H1 (cell line): ENCODE data around the gene RUFY3.

Experiments
- ASH2L ChIP-seq: fragments of 200-600, 300-600 bp; sonication (generic); IDR thresholded peaks from one replicate; pipeline ENCODE4 v1.7.1; 2017; ENCODE audit warnings: low read length
- CBX8 ChIP-seq: fragments of 300-800, 300-1000 bp; sonication (generic); IDR thresholded peaks from 2 replicates; pipeline ENCODE4 v1.7.1; 2016; ENCODE audit warnings: low read depth, low read length, borderline replicate concordance
- CREB1 ChIP-seq: IDR thresholded peaks from 2 replicates; pipeline ENCODE4 v1.6.1; 2012; ENCODE audit warnings: inconsistent platforms
- EP300 ChIP-seq, 2 experiments: IDR thresholded peaks; 1 replicate in 1 of 2; 2 replicates in 1 of 2; pipeline ENCODE4 v1.6.1; 2011 to 2012; ENCODE audit warnings: low read depth in 2 of 2, low read length in 2 of 2, mild to moderate bottlenecking in 2 of 2, borderline replicate concordance in 1 of 2, inconsistent platforms in 1 of 2, moderate library complexity in 1 of 2
- POLR2A ChIP-seq, 2 experiments: IDR thresholded peaks; 1 replicate in 1 of 2; 2 replicates in 1 of 2; pipeline ENCODE4 v1.6.1; 2011; ENCODE audit warnings: low read depth in 2 of 2, low read length in 2 of 2, mild to moderate bottlenecking in 2 of 2; ENCODE audit errors: control extremely low read depth in 1 of 2
- RXRA ChIP-seq: IDR thresholded peaks from 2 replicates; pipeline ENCODE4 v1.6.1; 2011; ENCODE audit warnings: low read depth, mild to moderate bottlenecking, low read length, moderate library complexity; ENCODE audit not compliant: insufficient read depth
- SIN3A ChIP-seq, 2 experiments: IDR thresholded peaks in 1 of 2; conservative IDR thresholded peaks in 1 of 2; 2 replicates each; pipeline ENCODE4 v1.6.1; 2011 to 2012; ENCODE audit warnings: low read length in 2 of 2, improper control_type of control experiment in 1 of 2, low read depth in 1 of 2, mild to moderate bottlenecking in 1 of 2
- SP1 ChIP-seq: IDR thresholded peaks from 2 replicates; pipeline ENCODE4 v1.6.1; 2011; ENCODE audit warnings: low read depth, low read length
- TF ChIP-seq, protein P1 (sequence below), 3 experiments: IDR thresholded peaks; 1 replicate in 2 of 3; 2 replicates in 1 of 3; pipeline versions ENCODE4 v1.5.1 to v1.6.1; 2011; ENCODE audit warnings: low read length in 3 of 3, mild to moderate bottlenecking in 3 of 3, inconsistent platforms in 2 of 3, low read depth in 1 of 3, moderate library complexity in 1 of 3; ENCODE audit not compliant: insufficient read depth in 1 of 3; ENCODE audit errors: control extremely low read depth in 1 of 3

DNA sequence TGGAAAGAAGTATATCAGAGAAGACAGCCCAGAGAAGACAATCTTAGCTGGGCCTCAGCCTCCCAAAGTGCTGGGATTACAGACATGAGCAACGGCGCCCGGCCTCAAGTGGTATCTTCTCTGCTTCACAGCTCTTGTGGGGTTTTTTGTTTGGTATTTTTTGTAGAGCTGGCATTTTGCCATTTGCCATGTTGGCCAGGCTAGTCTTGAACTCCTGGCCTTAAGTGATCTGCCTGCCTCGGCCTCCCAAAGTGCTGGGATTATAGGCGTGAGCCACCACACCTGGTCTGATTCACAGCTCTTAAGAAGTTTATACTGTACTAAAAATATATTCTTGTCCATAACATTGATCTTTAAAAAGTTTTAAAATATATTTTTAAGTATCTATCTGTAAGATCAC is 21.1 kb upstream of the RUFY3 start:
- no peak for TF ChIP-seq CBX8
- TF ChIP-seq POLR2A (IDR thresholded peaks at IDR 0.05; ENCODE audit: control extremely low read depth in 1 of 2, low read depth in 2 of 2, low read length in 2 of 2) = no peak
- TF ChIP-seq, protein P1, sequence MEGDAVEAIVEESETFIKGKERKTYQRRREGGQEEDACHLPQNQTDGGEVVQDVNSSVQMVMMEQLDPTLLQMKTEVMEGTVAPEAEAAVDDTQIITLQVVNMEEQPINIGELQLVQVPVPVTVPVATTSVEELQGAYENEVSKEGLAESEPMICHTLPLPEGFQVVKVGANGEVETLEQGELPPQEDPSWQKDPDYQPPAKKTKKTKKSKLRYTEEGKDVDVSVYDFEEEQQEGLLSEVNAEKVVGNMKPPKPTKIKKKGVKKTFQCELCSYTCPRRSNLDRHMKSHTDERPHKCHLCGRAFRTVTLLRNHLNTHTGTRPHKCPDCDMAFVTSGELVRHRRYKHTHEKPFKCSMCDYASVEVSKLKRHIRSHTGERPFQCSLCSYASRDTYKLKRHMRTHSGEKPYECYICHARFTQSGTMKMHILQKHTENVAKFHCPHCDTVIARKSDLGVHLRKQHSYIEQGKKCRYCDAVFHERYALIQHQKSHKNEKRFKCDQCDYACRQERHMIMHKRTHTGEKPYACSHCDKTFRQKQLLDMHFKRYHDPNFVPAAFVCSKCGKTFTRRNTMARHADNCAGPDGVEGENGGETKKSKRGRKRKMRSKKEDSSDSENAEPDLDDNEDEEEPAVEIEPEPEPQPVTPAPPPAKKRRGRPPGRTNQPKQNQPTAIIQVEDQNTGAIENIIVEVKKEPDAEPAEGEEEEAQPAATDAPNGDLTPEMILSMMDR (IDR thresholded peaks at IDR 0.05; ENCODE audit: control extremely low read depth in 1 of 3, insufficient read depth in 1 of 3, low read depth in 1 of 3, low read length in 3 of 3) = no peak
- no peak for TF ChIP-seq SIN3A (conservative IDR thresholded peaks at IDR 0.05 in 1 of 2, IDR thresholded peaks at IDR 0.05 in 1 of 2; ENCODE audit: low read depth in 1 of 2, low read length in 2 of 2)
- TF ChIP-seq ASH2L = no peak
- TF ChIP-seq EP300 (IDR thresholded peaks at IDR 0.05; ENCODE audit: borderline replicate concordance in 1 of 2, low read depth in 2 of 2, low read length in 2 of 2) = no peak
- TF ChIP-seq SP1 = no peak
- TF ChIP-seq RXRA = no peak
- TF ChIP-seq CREB1 = no peak
